ENCODE measurements around the gene OR51M1.

OR51M1 gene

DNA sequence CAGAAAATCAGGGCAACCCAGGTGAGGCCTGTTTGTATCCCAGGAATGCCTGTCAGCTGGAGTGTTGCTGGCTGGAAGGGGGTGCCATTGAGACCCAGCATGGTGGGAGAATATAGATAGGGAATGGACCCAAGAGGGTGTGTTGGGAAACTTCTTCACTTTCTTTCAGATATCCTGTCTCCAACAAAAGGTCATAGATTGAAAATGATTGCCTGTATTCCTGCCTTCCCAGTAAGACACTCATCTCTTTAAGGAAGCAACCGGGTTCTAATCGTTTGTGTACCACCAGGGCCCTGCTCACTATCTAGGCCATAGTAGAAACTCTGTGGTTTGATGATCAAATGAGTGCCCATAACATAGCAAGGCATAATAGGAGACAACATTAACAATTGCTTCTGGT lies 57.8 kb downstream of the OR51M1 start, which contains the start of gene OR51I1:
Gene OR51I1, minus strand, starts transcription at position 101 of the 400 bp plus-strand sequence. Its CDS starts 0 bp downstream, at position 101.
- H3K4me3 ChIP-seq (ENCODE audit: low read depth, low read length): no peak within 1 kb of the TSS
- DNase-seq (ENCODE audit: low read depth): no peak
- in situ Hi-C loops (cut with HindIII; ENCODE audit: low sequenced_read_pairs): no loop called here
- TF ChIP-seq, protein P1, sequence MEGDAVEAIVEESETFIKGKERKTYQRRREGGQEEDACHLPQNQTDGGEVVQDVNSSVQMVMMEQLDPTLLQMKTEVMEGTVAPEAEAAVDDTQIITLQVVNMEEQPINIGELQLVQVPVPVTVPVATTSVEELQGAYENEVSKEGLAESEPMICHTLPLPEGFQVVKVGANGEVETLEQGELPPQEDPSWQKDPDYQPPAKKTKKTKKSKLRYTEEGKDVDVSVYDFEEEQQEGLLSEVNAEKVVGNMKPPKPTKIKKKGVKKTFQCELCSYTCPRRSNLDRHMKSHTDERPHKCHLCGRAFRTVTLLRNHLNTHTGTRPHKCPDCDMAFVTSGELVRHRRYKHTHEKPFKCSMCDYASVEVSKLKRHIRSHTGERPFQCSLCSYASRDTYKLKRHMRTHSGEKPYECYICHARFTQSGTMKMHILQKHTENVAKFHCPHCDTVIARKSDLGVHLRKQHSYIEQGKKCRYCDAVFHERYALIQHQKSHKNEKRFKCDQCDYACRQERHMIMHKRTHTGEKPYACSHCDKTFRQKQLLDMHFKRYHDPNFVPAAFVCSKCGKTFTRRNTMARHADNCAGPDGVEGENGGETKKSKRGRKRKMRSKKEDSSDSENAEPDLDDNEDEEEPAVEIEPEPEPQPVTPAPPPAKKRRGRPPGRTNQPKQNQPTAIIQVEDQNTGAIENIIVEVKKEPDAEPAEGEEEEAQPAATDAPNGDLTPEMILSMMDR (IDR thresholded peaks at IDR 0.05; ENCODE audit: low read depth, low read length, missing control alignments): no peak
